Fibroblast of skin of left quadriceps (primary cell): ENCODE results near the gene CDKAL1.
A peak's percentile ranks its signal among the peaks of the same experiment; 100 is the strongest.

Experiments used
- DNase-seq, 2 experiments: peaks; one replicate each; pipeline ENCODE4 v3.0.0-alpha.2; 2013; ENCODE audit warnings: low read depth in 2 of 2

Gene CDKAL1

GRCh38 chr6:20554326-20554725, 20.1 kb downstream of the CDKAL1 start:
- no peak for DNase-seq

- DNase-seq = no peak
Observed at GRCh38 chr6:20554817-20555216, 20.6 kb downstream of the CDKAL1 start.

GRCh38 chr6:20559924-20560551, 25.8 kb downstream of the CDKAL1 start:
- no peak for DNase-seq

GRCh38 chr6:20563377-20563776, 29.1 kb downstream of the CDKAL1 start:
- DNase-seq = no peak

GRCh38 chr6:20564269-20564668, 30.0 kb downstream of the CDKAL1 start:
- DNase-seq = peak; percentile 25 to 29

GRCh38 chr6:20564777-20565176, 30.5 kb downstream of the CDKAL1 start:
- DNase-seq = no peak

GRCh38 chr6:20565342-20565741, 31.1 kb downstream of the CDKAL1 start:
- DNase-seq = no peak

- no peak for DNase-seq
Observed at GRCh38 chr6:20566109-20566508, 31.9 kb downstream of the CDKAL1 start.

- no peak for DNase-seq
Observed at GRCh38 chr6:20569000-20569610, 34.8 kb downstream of the CDKAL1 start.

GRCh38 chr6:20571261-20571660, 37.0 kb downstream of the CDKAL1 start:
- no peak for DNase-seq

GRCh38 chr6:20572288-20572687, 38.0 kb downstream of the CDKAL1 start:
- no peak for DNase-seq

- DNase-seq = peak in 1 of 2 experiments; percentile 20
Observed at GRCh38 chr6:20572940-20573339, 38.7 kb downstream of the CDKAL1 start.

GRCh38 chr6:20574355-20574754, 40.1 kb downstream of the CDKAL1 start:
- no peak for DNase-seq

GRCh38 chr6:20575125-20575524, 40.9 kb downstream of the CDKAL1 start:
- no peak for DNase-seq

GRCh38 chr6:20575704-20576451, 41.6 kb downstream of the CDKAL1 start:
- no peak for DNase-seq

GRCh38 chr6:20577173-20577688, 43.0 kb downstream of the CDKAL1 start:
- no peak for DNase-seq

GRCh38 chr6:20581070-20581469, 46.8 kb downstream of the CDKAL1 start:
- no peak for DNase-seq

- DNase-seq = no peak
Observed at GRCh38 chr6:20582586-20583443, 48.6 kb downstream of the CDKAL1 start.

- no peak for DNase-seq
Observed at GRCh38 chr6:20583444-20583800, 49.2 kb downstream of the CDKAL1 start.

GRCh38 chr6:20584100-20584731, 50.0 kb downstream of the CDKAL1 start:
- no peak for DNase-seq

- no peak for DNase-seq
Observed at GRCh38 chr6:20589266-20589665, 55.0 kb downstream of the CDKAL1 start.
